ENCODE measurements around the gene DHDDS. TPM values are rescaled to one million over a fixed set of nuclear protein-coding genes. Genes with fewer than 3 reads are reported as not detected.

Gene DHDDS
- polyA plus RNA-seq, 4 donors, result 21.2 to 32.9 (median 30.8) TPM

DNA sequence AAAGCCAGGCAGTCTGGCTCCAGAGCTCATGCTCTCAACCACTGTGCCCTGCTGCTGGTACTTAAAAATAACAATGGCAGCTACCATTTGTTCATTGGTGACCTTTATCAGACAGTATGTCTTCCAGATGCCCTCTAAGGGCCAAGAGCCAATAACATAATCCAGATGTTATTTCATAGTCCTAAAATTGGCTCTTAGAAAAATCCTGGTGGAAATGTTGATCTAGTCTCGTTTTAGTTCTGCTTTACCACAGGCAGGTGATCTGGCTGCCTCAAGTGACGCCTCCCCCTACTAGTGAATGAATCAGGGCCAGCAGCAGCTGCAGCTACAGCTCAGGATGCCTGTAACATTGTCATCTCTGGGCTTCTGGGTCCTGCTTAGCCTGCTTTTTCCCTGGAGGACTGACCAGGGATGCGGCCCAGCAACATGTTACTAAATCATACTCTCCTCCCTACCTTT, 27.5 kb downstream of the DHDDS start:
- no peak overlapping the region for H3K27ac ChIP-seq (ENCODE audit: low read depth in 1 of 3, low read length in 2 of 3)
- no peak for FAIRE-seq
- no peak for DNase-seq
- no peaks in the 10 kb centered on the region for H3K9me3 ChIP-seq (ENCODE audit: control insufficient read depth in 2 of 2, insufficient read depth in 1 of 2, low read depth in 1 of 2, low read length in 1 of 2)
- no peaks in the 10 kb centered on the region for H3K4me1 ChIP-seq (ENCODE audit: control insufficient read depth in 3 of 3, insufficient read depth in 2 of 3, low read depth in 1 of 3, low read length in 2 of 3)
- peaks cover 6 to 40% (median 28%) of the 10 kb centered on the region in 3 donors for H3K36me3 ChIP-seq (ENCODE audit: control insufficient read depth in 3 of 3, insufficient read depth in 2 of 3, low read depth in 1 of 3, low read length in 3 of 3)
- H3K27me3 ChIP-seq (ENCODE audit: control insufficient read depth in 3 of 3, insufficient read depth in 3 of 3, low read length in 3 of 3), result no peaks in the 10 kb centered on the region
- WGBS, 3 donors, result 82 to 90% (median 86%) methylated on average over 3 of the region's 3 CpGs
- H3K4me3 ChIP-seq (ENCODE audit: low read depth in 1 of 3, low read length in 3 of 3), result no peak overlapping the region

DNA sequence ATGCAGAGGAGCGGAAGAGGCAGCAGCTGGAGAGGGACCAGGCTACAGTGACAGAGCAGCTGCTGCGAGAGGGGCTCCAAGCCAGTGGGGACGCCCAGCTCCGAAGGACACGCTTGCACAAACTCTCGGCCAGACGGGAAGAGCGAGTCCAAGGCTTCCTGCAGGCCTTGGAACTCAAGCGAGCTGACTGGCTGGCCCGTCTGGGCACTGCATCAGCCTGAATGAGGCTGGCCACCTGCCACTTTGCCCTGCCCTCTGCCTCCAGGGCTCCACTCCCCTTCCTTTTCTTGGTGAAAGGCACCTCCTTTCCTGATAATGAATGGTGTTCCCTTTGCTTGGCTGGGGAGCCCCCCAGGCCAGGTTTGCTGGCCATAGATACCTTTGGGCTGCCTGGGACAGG, 36.8 kb downstream of the DHDDS start:
- Histone ChIP-seq H3K36me3 (ENCODE audit: control insufficient read depth in 3 of 3, insufficient read depth in 2 of 3, low read depth in 1 of 3, low read length in 3 of 3) (peaks cover 6 to 50% (median 23%) of the 10 kb centered on the region in 3 donors), H3K9me3 (ENCODE audit: control insufficient read depth in 2 of 2, insufficient read depth in 1 of 2, low read depth in 1 of 2, low read length in 1 of 2) (no peaks in the 10 kb centered on the region), H3K27ac (ENCODE audit: low read depth in 1 of 3, low read length in 2 of 3) (no peak overlapping the region), H3K27me3 (ENCODE audit: control insufficient read depth in 3 of 3, insufficient read depth in 3 of 3, low read length in 3 of 3) (no peaks in the 10 kb centered on the region), H3K4me1 (ENCODE audit: control insufficient read depth in 3 of 3, insufficient read depth in 2 of 3, low read depth in 1 of 3, low read length in 2 of 3) (peaks cover 2 to 22% (median 6%) of the 10 kb centered on the region in 3 donors), H3K4me3 (ENCODE audit: low read depth in 1 of 3, low read length in 3 of 3) (no peak overlapping the region)
- FAIRE-seq, result no peak
- WGBS, 3 donors, result 24 to 74% (median 54%) methylated on average over 10 of the region's 10 CpGs
- peak in 1 of 2 donors; percentile 12 for DNase-seq

DNA sequence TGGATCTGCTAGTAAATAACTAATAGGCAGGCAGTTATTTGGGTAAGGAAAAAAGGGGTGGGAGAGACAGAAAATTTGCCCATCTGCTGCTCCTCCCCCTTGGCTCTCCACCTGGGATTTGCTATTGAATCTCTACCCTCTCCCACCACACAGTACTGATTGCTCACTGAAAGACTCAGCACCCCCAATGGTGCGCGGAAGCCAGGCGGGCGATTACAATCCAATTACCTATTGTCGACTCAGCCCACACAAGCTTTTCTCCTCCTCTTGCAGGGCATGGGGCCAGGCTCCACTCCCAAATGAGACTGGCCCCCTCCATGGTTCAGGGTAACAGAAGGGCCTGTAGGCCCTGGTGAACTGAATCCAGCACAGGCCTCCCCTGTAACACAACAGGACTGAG, 37.4 kb downstream of the DHDDS start:
- no peaks in the 10 kb centered on the region for H3K9me3 ChIP-seq (ENCODE audit: control insufficient read depth in 2 of 2, insufficient read depth in 1 of 2, low read depth in 1 of 2, low read length in 1 of 2)
- no peak overlapping the region for H3K27ac ChIP-seq (ENCODE audit: low read depth in 1 of 3, low read length in 2 of 3)
- FAIRE-seq, result no peak
- H3K4me3 ChIP-seq (ENCODE audit: low read depth in 1 of 3, low read length in 3 of 3), result no peak overlapping the region
- WGBS, 3 donors, result 83 to 94% (median 88%) methylated on average over 5 of the region's 5 CpGs
- peaks cover 2 to 28% (median 7%) of the 10 kb centered on the region in 3 donors for H3K4me1 ChIP-seq (ENCODE audit: control insufficient read depth in 3 of 3, insufficient read depth in 2 of 3, low read depth in 1 of 3, low read length in 2 of 3)
- no peak for DNase-seq
- H3K36me3 ChIP-seq (ENCODE audit: control insufficient read depth in 3 of 3, insufficient read depth in 2 of 3, low read depth in 1 of 3, low read length in 3 of 3), result peaks cover 8 to 45% (median 19%) of the 10 kb centered on the region in 3 donors
- no peaks in the 10 kb centered on the region for H3K27me3 ChIP-seq (ENCODE audit: control insufficient read depth in 3 of 3, insufficient read depth in 3 of 3, low read length in 3 of 3)

DNA sequence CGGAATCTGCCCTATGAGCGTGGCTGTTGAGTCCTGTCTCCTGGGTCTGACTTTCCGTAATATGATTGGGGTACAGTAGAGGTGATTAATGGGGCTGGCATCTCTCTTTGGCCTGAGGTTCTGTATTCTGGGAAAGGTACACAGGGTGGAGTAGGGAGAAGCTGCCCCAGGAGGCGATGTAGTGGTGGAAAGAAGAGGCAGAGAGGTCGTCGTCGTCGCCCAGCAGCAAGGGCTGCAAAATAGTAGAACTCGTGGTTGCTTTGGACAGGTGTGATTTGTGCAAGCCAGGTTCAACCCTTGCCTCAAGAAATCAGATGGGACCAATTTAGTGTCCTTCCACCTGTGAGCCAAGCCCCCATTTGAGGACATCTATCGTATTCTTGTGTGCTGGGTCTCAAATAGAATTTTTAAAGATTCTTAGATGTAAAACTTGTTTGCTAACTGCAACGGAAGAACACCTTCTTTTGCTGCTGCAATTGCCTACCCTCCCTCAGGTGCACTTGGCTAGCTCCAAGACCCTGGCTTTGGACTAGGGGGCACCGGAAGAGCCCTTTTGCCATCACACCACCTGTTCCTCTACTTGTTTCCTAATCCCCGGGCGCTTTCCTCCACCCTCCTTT, 38.9 kb downstream of the DHDDS start:
- Histone ChIP-seq H3K4me3 (ENCODE audit: low read depth in 1 of 3, low read length in 3 of 3) (peak overlapping the region in 2 of 3 donors; percentile 69 to 92), H3K27ac (ENCODE audit: low read depth in 1 of 3, low read length in 2 of 3) (peak overlapping the region in 1 of 3 donors; percentile 7), H3K9me3 (ENCODE audit: control insufficient read depth in 2 of 2, insufficient read depth in 1 of 2, low read depth in 1 of 2, low read length in 1 of 2) (no peaks in the 10 kb centered on the region), H3K4me1 (ENCODE audit: control insufficient read depth in 3 of 3, insufficient read depth in 2 of 3, low read depth in 1 of 3, low read length in 2 of 3) (peaks cover 2 to 31% (median 7%) of the 10 kb centered on the region in 3 donors), H3K36me3 (ENCODE audit: control insufficient read depth in 3 of 3, insufficient read depth in 2 of 3, low read depth in 1 of 3, low read length in 3 of 3) (peaks cover 8 to 32% (median 15%) of the 10 kb centered on the region in 3 donors), H3K27me3 (ENCODE audit: control insufficient read depth in 3 of 3, insufficient read depth in 3 of 3, low read length in 3 of 3) (no peaks in the 10 kb centered on the region)
- no peak for FAIRE-seq
- DNase-seq, result peak in 1 of 2 donors; percentile 25
- WGBS, 3 donors, result 13 to 30% (median 24%) methylated on average over 14 of the region's 14 CpGs

DNA sequence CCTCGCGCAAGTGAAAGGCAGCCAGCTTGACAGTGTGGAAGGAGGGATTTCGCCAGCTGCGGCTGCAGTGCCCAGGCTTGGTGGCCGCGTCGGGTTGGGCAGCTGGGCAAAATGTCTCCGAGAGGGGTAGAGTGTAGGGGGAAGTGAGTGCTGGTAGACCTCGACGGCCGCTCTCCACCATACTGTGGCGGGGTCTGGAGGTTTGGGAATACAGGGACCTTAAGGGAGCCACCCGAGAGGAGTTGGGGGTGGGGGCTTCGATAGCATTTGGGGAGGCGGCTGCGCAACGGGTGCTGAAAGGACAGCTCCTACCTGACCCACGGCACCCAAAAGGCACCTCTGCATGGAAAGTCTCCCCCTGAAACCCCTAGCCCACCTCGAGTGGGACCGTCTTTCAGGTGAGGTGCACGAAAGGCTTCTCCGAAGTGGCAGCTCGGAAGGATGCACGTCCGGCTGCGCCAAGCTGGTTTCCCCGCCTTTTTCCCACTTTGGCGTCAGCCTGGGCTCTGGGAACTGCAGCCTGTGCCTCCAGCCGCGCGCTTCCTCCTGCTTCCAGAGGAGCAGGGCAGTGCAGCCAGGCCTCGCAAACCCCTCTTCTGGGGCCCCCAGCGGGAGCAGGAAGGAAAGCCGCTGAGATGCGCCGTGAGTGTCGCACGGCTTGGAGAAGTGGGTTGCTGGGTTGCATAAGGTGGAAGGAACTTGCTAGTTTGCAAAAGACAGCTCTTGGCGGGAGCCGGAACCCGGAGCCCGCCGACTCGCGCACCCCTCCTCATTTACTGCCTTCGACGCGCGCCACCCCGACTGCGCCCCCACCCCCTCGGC, 39.6 kb downstream of the DHDDS start:
- H3K27me3 ChIP-seq (ENCODE audit: control insufficient read depth in 3 of 3, insufficient read depth in 3 of 3, low read length in 3 of 3), result no peaks in the 10 kb centered on the region
- H3K4me1 ChIP-seq (ENCODE audit: control insufficient read depth in 3 of 3, insufficient read depth in 2 of 3, low read depth in 1 of 3, low read length in 2 of 3), result peaks cover 2 to 31% (median 7%) of the 10 kb centered on the region in 3 donors
- H3K9me3 ChIP-seq (ENCODE audit: control insufficient read depth in 2 of 2, insufficient read depth in 1 of 2, low read depth in 1 of 2, low read length in 1 of 2), result no peaks in the 10 kb centered on the region
- H3K27ac ChIP-seq (ENCODE audit: low read depth in 1 of 3, low read length in 2 of 3), result peak overlapping the region in 2 of 3 donors; percentile 39 to 98
- FAIRE-seq, result no peak
- DNase-seq, result peak; percentile 49 to 85
- WGBS, 3 donors, result 0 to 2% (median 1%) methylated on average over 35 to 52 of the region's 52 CpGs
- peaks cover 8 to 28% (median 10%) of the 10 kb centered on the region in 3 donors for H3K36me3 ChIP-seq (ENCODE audit: control insufficient read depth in 3 of 3, insufficient read depth in 2 of 3, low read depth in 1 of 3, low read length in 3 of 3)
- H3K4me3 ChIP-seq (ENCODE audit: low read depth in 1 of 3, low read length in 3 of 3), result peak overlapping the region; percentile 55 to 92 (median 69)

DNA sequence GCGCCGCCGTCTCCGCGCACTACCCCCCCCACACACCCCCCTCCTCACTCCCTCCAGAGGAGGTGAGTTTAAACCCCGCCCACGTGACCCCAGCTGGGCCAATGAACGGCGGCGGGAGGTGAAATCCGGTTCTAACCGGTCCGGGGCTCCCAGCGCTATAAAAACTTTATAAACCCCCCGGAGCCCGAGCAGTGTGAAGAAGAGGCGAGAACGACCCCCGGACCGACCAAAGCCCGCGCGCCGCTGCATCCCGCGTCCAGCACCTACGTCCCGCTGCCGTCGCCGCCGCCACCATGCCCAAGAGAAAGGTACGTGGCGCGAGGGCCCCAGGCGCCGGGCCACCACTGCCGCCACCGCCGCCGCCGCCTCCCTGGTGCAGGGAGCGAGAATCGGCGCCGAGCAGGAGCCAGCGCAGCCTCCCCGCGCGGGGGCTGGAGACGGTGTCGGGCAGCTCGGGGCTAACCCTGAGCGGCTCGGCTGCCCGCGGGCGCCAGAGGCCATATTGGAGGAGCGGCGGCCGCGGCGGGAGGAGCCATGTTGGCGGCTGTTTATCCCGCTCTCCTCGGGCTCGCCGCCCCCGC, 40.3 kb downstream of the DHDDS start, which contains the start of gene HMGN2:
HMGN2 (plus strand) TSS at position 121 of the 581 bp plus-strand sequence; CDS start at position 294, 173 bp downstream.
- FAIRE-seq (no peak), DNase-seq (peak; percentile 86 to 92)
- Histone ChIP-seq H3K27me3 (ENCODE audit: control insufficient read depth in 3 of 3, insufficient read depth in 3 of 3, low read length in 3 of 3) (no peaks in the 10 kb centered on the region), H3K36me3 (ENCODE audit: control insufficient read depth in 3 of 3, insufficient read depth in 2 of 3, low read depth in 1 of 3, low read length in 3 of 3) (peaks cover 9 to 27% (median 10%) of the 10 kb centered on the region in 3 donors), H3K4me3 (ENCODE audit: low read depth in 1 of 3, low read length in 3 of 3) (peak within 1 kb of the TSS; percentile 69 to 98 (median 92)), H3K4me1 (ENCODE audit: control insufficient read depth in 3 of 3, insufficient read depth in 2 of 3, low read depth in 1 of 3, low read length in 2 of 3) (peaks cover 2 to 31% (median 7%) of the 10 kb centered on the region in 3 donors), H3K9me3 (ENCODE audit: control insufficient read depth in 2 of 2, insufficient read depth in 1 of 2, low read depth in 1 of 2, low read length in 1 of 2) (no peaks in the 10 kb centered on the region), H3K27ac (ENCODE audit: low read depth in 1 of 3, low read length in 2 of 3) (peak within 1 kb of the TSS; percentile 97 to 99 (median 98))
- 0 to 1% (median 0%) methylated on average over 30 to 69 of the region's 69 CpGs for WGBS, 3 donors

GRCh38 chr1:26472901-26473845, 41.1 kb downstream of the DHDDS start:
- Histone ChIP-seq H3K4me1 (ENCODE audit: control insufficient read depth in 3 of 3, insufficient read depth in 2 of 3, low read depth in 1 of 3, low read length in 2 of 3) (peaks cover 2 to 31% (median 7%) of the 10 kb centered on the region in 3 donors), H3K27ac (ENCODE audit: low read depth in 1 of 3, low read length in 2 of 3) (peak overlapping the region in 2 of 3 donors; percentile 98 to 99), H3K36me3 (ENCODE audit: control insufficient read depth in 3 of 3, insufficient read depth in 2 of 3, low read depth in 1 of 3, low read length in 3 of 3) (peaks cover 6 to 26% (median 12%) of the 10 kb centered on the region in 3 donors), H3K4me3 (ENCODE audit: low read depth in 1 of 3, low read length in 3 of 3) (peak overlapping the region; percentile 69 to 98 (median 92)), H3K27me3 (ENCODE audit: control insufficient read depth in 3 of 3, insufficient read depth in 3 of 3, low read length in 3 of 3) (no peaks in the 10 kb centered on the region), H3K9me3 (ENCODE audit: control insufficient read depth in 2 of 2, insufficient read depth in 1 of 2, low read depth in 1 of 2, low read length in 1 of 2) (no peaks in the 10 kb centered on the region)
- DNase-seq (peak; percentile 92 to 97), FAIRE-seq (no peak)
- WGBS, 3 donors, result 1 to 3% (median 2%) methylated on average over 64 to 71 of the region's 71 CpGs
